ENCODE measurements around the gene NANOGP8. TPM values are rescaled to one million over a fixed set of nuclear protein-coding genes. Genes with fewer than 3 reads are reported as not detected.

NANOGP8 gene
- total RNA-seq, 1 experiment from 2014 or later = 88.4 TPM

GRCh38 chr15:35088329-35088728 is 3.2 kb upstream of the NANOGP8 start:
- H3K23ac ChIP-seq (ENCODE audit: insufficient read length, low read depth, low read length) = no peak overlapping the region
- no peak overlapping the region for H4K91ac ChIP-seq (ENCODE audit: insufficient read length, low read depth, low read length)
- no peak for DNase-seq
- H3T11ph ChIP-seq (ENCODE audit: low read length) = no peak overlapping the region
- H3K79me2 ChIP-seq (ENCODE audit: insufficient read depth, low read length) = no peaks in the 10 kb centered on the region
- Mint-ChIP-seq H3K4me1 (peaks cover 3 to 4% of the 10 kb centered on the region in 2 experiments; a peak in 3 of 4 replicates), H3K27me3 (ENCODE audit: low read depth) (no peaks in the 10 kb centered on the region), H3K27ac (no peak overlapping the region), H3K36me3 (ENCODE audit: insufficient read depth in 1 of 3, low read depth in 3 of 3) (peaks cover 0 to 5% (median 2%) of the 10 kb centered on the region in 3 experiments; a peak in 3 of 7 replicates), H3K9me3 (no peaks in the 10 kb centered on the region; a peak in 1 of 5 replicates), H3K4me3 (no peak overlapping the region)
- no peak overlapping the region for H2BK120ac ChIP-seq (ENCODE audit: low read depth, low read length, poor library complexity, severe bottlenecking)
- H4K8ac ChIP-seq (replicated peaks; ENCODE audit: insufficient read length, low read depth, low read length) = no peak overlapping the region
- H3K56ac ChIP-seq (ENCODE audit: insufficient read length, low read depth, low read length) = no peak overlapping the region
- no peak overlapping the region for H2BK12ac ChIP-seq (ENCODE audit: insufficient read length, low read depth, low read length)
- no peak overlapping the region for H2BK5ac ChIP-seq (ENCODE audit: insufficient read length, low read length)
- WGBS (ENCODE audit: extremely low coverage, insufficient read length, low lambda C conversion rate) = no CpG with 5 or more reads among the region's 1 CpG
- H3K27me3 ChIP-seq (ENCODE audit: insufficient read depth, low read length) = no peaks in the 10 kb centered on the region
- no peak overlapping the region for H3K4me2 ChIP-seq (ENCODE audit: insufficient read depth, insufficient read length, low read length)
- no peak overlapping the region for H3K4ac ChIP-seq (ENCODE audit: low read depth, low read length)
- H3K27ac ChIP-seq (ENCODE audit: insufficient read length, low read depth, low read length) = no peak overlapping the region
- no peak overlapping the region for H2BK15ac ChIP-seq (ENCODE audit: low read depth, low read length)
- no peak overlapping the region for H3K9ac ChIP-seq (ENCODE audit: extremely low read depth, insufficient read length, low read length)
- no peak overlapping the region for H2AFZ ChIP-seq (ENCODE audit: low read length)
- no peak overlapping the region for H3K14ac ChIP-seq (ENCODE audit: insufficient read depth, low read length)
- H3K9me3 ChIP-seq (ENCODE audit: control insufficient read depth, low read depth, low read length) = no peaks in the 10 kb centered on the region
- H2AK5ac ChIP-seq (ENCODE audit: insufficient read length, low read length) = no peak overlapping the region
- no peaks in the 10 kb centered on the region for H3K4me1 ChIP-seq (ENCODE audit: insufficient read depth, low read length)
- no peak for TF ChIP-seq CTCF (conservative IDR thresholded peaks at IDR 0.05)
- H2BK20ac ChIP-seq (ENCODE audit: low read depth, low read length, poor library complexity, severe bottlenecking) = no peak overlapping the region
- H4K5ac ChIP-seq (ENCODE audit: insufficient read length, low read depth, low read length) = no peak overlapping the region
- H4K20me1 ChIP-seq (ENCODE audit: control insufficient read depth, insufficient read depth, insufficient read length) = no peaks in the 10 kb centered on the region
- H3K79me1 ChIP-seq (ENCODE audit: insufficient read depth, low read depth, low read length, poor library complexity, severe bottlenecking) = no peaks in the 10 kb centered on the region
- H3K23me2 ChIP-seq (ENCODE audit: insufficient read length, low read depth, low read length, poor library complexity, severe bottlenecking) = no peaks in the 10 kb centered on the region
- H3K18ac ChIP-seq (ENCODE audit: insufficient read length, low read depth, low read length) = no peak overlapping the region
